EH (cell line): Measurements from ENCODE around the gene C19orf85.
"Not testable (repeated sequence)": the region's sequence is repeated elsewhere in the genome, so short reads cannot be mapped to it uniquely, and the experiment has no call there.

Experiments used
- DNase-seq: peaks from one replicate; pipeline ENCODE4 v3.0.0-alpha.2; 2015; ENCODE audit warnings: low read depth

The C19orf85 gene

DNA sequence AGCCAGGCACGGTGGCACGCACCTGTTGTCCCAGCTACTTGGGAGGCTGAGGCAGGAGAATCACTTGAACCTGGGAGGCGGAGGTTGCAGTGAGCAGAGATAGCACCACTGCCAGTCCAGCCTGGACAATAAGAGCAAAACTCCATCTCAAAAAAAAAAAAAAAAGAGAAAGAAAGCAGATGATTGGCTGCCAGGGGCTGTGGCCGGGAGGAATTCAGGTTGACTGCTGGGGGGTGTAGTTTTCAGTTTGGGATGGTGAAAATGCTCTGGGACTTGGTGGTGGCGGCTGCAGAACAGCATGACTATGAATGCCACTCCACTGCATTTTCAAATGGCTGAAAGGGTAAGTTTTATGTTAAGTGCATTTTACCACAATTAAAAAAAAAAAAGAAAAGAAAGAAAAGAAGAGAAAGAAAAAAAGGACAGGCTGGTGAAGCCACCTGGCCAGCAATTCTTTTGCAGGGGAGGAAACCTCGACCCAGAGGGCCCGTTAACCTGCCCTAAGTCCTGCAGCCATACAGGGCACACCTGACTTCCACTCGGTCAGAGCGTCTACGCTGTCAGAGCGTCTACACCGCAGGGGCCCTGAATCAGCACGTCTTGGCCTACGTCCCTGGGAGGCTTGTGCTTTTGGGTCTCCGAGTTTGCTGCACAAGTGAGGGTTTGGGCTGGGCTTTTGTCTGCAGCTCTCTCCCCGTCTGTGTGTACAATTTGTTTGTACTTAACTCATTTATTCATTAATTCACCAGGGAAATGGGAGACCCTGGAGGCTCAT is 6.7 kb downstream of the C19orf85 start:
- DNase-seq = no peak

- no peak for DNase-seq
Measured at GRCh38 chr19:55456347-55456746, 8.2 kb downstream of the C19orf85 start.

DNA sequence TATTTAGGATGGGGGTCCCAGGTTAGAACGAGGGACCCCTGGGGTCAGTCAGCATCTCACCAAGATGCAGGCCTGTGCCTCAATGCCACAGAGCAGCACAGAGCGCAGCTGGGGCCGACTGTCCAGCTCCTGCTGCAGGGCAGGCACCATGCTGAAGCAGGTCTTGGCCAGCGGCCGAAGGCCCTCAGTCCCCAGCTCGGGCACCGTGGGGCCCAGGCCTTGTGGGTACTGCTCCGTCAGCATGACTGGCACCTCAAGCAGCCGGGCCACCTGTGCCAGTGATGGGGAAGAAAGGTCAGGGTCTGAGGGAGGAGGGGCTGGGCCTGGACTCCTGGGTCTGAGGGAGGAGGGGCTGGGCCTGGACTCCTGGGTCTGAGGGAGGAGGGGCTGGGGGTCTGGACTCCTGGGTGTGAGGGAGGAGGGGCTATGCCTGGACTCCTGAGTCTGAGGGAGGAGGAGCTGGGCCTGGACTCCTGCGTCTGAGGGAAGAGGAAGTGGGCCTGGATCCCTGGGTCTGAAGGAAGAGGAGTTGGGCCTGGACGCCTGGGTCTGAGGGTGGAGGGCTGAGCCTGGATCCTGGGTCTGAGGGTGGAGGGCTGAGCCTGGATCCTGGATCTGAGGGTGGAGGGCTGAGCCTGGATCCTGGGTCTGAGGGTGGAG is 8.8 kb downstream of the C19orf85 start:
- no peak for DNase-seq

DNA sequence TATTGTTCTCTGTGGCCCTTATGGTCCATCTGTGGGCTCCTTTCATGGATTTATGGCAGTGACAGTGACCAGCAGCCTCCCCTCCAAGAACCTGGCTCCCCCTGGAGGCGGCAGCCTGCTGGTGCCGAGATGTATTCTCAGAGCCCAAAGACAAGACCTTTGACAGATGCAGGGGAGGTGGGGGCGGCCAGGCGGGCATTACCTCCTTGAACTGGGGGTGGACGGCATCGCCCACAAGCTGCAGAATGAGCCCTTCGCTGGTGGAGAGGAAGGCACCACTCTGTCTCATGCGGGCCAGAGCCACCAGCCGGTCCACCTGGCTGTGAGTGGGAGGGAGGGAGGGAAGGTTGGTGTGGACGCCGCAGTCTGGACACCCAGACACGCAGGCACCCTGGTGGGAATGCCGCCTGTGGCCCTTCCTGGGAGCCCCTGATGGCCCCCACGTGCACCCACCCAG is 9.7 kb downstream of the C19orf85 start:
- DNase-seq = peak; percentile 53

- no peak for DNase-seq
Measured at GRCh38 chr19:55453511-55454260, 10.9 kb downstream of the C19orf85 start.

GRCh38 chr19:55452749-55453346 is 11.7 kb downstream of the C19orf85 start:
- DNase-seq = peak; percentile 74

DNA sequence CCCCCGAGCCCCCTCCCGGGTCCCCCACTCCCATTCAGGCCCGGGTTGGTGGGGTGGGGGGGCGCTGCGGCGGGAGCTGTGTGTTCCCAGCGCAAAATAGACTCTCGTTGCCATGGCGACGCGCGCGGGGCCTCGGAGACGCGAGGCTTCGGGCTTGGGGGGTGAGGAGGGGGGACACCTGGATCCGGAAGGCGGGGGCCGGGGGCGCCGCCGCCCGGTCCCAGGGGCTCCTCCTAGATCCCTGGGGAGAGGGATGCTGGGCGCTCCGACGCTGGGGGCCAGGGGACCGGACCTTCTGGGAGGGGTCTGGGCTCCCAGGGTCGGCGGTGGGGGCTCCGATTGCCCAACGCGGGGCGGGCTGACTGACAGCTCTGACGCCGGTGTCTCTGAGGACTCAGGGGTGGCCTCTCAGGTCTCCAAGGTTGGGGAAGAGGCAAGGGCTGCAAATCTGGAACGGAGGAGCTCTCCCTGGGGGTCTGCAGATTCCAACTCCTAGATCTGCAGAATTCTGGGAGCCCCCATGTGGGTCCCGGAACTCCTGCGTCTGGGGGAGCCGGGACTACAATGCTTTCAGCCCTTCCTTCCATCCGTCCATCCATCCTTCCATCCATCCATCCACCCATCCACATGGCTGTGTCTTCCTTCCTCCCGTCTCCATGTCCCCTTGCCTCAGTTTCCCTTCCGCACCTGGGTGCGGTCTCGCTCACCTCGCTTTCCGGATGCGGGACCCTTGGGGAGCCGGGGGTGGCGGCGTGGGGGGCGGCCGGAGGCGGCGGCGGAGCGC is 12.4 kb downstream of the C19orf85 start:
- no peak for DNase-seq

DNA sequence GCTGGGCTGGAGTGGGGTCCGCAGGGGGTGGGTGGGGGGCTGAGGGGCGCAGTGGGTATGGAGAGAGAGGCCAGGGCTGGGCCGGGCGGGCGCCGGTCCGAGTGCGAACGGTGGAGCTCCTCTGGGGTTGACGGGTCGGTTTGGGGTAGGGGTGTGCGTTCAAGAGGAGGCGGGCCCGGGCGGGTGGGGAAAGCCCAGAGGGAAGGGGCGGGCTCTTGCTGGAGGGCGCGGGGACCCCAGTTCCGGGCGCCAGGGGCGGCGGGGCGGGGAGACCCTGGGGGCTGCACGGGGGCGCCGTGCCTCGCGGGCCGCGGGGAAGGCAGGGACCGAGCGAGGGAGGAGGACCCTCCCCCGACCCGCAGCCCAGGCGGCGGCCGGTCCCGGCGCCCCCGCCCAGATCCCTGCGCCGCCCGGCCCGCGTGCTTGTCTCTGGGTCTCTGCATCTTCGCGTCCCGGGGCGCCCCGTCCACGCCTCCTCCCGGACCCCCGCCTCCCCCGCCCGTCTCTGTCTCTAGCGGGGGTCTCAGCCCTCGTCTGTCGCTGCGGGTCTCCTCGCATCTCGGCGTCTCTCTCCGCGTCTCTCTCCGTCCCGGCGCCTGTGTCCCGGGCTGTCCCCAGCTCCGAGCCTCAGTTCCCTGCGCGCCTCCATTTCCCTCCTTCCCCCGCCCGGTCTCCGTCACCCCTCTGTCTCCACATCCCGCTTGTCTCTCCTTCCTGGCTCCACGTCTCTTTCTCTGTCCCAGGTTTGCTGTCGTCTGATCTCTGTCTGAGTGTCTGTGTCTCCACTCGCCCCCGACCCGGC is 13.2 kb downstream of the C19orf85 start:
- no peak for DNase-seq

- no peak for DNase-seq
Measured at GRCh38 chr19:55449469-55449868, 15.1 kb downstream of the C19orf85 start.

DNA sequence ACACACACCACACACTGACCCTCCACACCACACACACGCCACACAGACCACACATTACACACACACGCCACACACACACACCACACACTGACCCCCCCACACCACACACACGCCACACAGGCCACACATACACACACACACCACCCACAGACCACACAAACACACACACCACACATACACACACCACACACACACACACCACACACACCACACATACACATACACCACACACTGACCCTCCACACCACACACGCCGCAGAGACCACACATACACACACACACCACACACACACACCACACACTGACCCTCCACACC is 16.4 kb downstream of the C19orf85 start:
- not testable (repeated sequence) for DNase-seq

GRCh38 chr19:55447421-55448174 is 17.0 kb downstream of the C19orf85 start:
- DNase-seq = peak; percentile 54

DNA sequence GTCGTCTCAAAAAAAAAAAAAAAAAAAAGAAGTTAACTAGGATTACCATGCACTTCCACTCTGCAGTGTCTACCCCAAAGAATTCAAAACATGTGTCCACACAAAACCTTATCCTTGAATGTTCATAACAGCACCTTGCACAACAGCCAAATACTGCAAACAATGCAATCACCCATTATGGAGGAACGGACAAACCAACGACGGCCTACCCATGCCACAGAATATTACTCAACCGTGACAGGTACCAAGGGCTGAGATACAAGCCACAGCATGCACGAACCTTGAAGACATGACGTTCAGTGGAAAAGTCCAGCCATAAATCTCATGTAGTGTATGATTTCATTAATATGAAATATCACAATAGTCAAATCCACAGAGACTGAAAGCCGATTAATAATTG is 18.5 kb downstream of the C19orf85 start:
- no peak for DNase-seq

DNA sequence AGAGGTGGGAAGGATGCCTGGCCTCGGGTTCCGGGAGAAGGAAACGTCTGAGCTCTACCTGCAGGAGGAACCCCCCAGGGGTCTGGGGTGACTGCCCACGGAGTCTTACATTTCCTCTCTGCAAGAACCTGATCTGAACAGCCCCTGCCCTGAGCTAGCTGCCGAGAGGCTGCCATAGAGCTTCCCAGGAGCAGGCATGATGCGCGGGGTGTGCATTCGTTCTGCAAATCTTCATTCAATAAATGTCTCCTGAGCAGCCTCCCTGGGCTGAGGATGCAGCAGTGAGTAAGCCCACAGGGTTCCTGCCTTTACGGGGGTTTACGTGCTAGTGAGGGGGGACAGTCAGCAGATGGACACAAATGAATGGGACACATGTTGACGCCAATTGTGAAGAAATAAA is 19.9 kb downstream of the C19orf85 start:
- no peak for DNase-seq

DNA sequence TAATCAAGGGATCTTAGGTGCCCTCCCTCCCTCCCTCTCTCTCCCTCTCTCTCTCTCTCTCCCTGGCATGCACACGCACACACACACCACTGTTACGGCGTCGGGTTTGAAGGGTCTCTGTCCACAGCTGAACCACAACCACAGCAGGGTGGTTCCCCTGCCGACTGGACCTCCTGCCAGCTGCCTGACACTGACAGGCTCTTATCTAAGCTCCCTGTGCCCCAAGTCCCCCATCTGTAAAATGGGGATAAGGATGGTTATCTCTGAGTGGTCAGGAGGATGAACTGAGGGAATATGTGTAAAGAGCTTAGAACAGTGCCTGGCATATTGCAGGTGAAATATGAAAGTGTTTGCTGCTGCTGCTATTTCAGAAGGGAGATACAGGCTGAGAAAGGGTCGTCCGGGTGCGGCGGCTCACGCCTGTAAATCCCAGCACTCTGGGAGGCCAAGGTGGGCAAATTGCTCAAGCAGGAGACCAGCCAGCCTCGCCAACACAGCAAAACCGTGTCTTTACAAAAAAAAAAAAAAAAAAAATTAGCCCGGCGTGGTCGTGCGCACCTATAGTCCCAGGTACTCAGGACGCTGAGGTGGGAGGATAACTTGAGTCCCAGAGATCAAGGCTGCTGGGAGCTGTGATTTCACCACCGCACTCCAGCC is 20.6 kb downstream of the C19orf85 start:
- DNase-seq = no peak

GRCh38 chr19:55443045-55443823 is 21.3 kb downstream of the C19orf85 start, which contains the start of gene SHISA7:
Gene SHISA7 (minus strand): TSS chr19:55443300. CDS start chr19:55442863, 437 bp downstream.
- peak; percentile 19 for DNase-seq

- DNase-seq = no peak
Measured at GRCh38 chr19:55442372-55442961, 22.1 kb downstream of the C19orf85 start.

- no peak for DNase-seq
Measured at GRCh38 chr19:55441692-55442321, 22.7 kb downstream of the C19orf85 start.

GRCh38 chr19:55441319-55441691 is 23.2 kb downstream of the C19orf85 start:
- no peak for DNase-seq
